IMR-90 (cell line): Measurements from ENCODE around the gene TMEM30A. TPM values are rescaled to one million over a fixed set of nuclear protein-coding genes. Genes with fewer than 3 reads are reported as not detected.

ENCODE experiments used
- BHLHE40 ChIP-seq: fragments of 150-350 bp; IDR thresholded peaks from 2 replicates; pipeline ENCODE4 v1.6.1; 2016; ENCODE audit warnings: mild to moderate bottlenecking, low read depth, low read length
- CHD1 ChIP-seq: IDR thresholded peaks from 2 replicates; pipeline ENCODE4 v1.6.1; 2012; ENCODE audit warnings: low read depth, low read length, improper control_type of control experiment
- NFE2L2 ChIP-seq: fragments of 150-350 bp; IDR thresholded peaks from 2 replicates; pipeline ENCODE4 v1.6.1; 2016; ENCODE audit warnings: low read depth, mild to moderate bottlenecking, low read length
- polyA plus RNA-seq, 3 experiments: library from polyadenylated mRNA; depleted of rRNA; stranded (reverse); fragments of >200 nt; gene quantifications; 2 replicates each; pipeline ENCODE4 v1.2.3, GENCODE V29; 2012; ENCODE audit warnings: low replicate concordance in 1 of 3
- total RNA-seq: library from RNA; depleted of rRNA; stranded (reverse); fragments of >200 nt; gene quantifications from 2 replicates; pipeline ENCODE4 v1.2.3, GENCODE V29; 2012

Gene TMEM30A
- total and polyA plus RNA-seq, 2 of the 4 experiments (the other 2 are of a cell fraction), result 48.5 to 111 TPM

GRCh38 chr6:75206576-75207342 is 77.8 kb downstream of the TMEM30A start (continued):
- TF ChIP-seq CHD1 (no peak), NFE2L2 (no peak), BHLHE40 (no peak)
